HG03060 (cell line): Measurements from ENCODE around the gene CSNK1D.
A peak's percentile ranks its signal among the peaks of the same experiment; 100 is the strongest.

Experiments
- ATAC-seq: cut with Tn5 transposase; IDR thresholded peaks from one replicate; pipeline ENCODE4 v1.9.1; 2021; ENCODE audit warnings: low read depth, moderate number of reproducible peaks; ENCODE audit not compliant: unreplicated experiment

The CSNK1D gene

GRCh38 chr17:82296511-82297279 lies 23.2 kb upstream of the CSNK1D start:
- ATAC-seq, result no peak

GRCh38 chr17:82295472-82295814 lies 21.9 kb upstream of the CSNK1D start:
- no peak for ATAC-seq

- ATAC-seq, result no peak
Observed at GRCh38 chr17:82294064-82294773, 20.7 kb upstream of the CSNK1D start.

GRCh38 chr17:82292251-82293154 lies 19.0 kb upstream of the CSNK1D start:
- ATAC-seq, result peak; percentile 85

- ATAC-seq, result no peak
Observed at GRCh38 chr17:82291582-82292250, 18.2 kb upstream of the CSNK1D start.

GRCh38 chr17:82287868-82288801 lies 14.6 kb upstream of the CSNK1D start:
- no peak for ATAC-seq

- no peak for ATAC-seq
Observed at GRCh38 chr17:82287013-82287867, 13.7 kb upstream of the CSNK1D start.

GRCh38 chr17:82285141-82285540 lies 11.6 kb upstream of the CSNK1D start:
- no peak for ATAC-seq

- no peak for ATAC-seq
Observed at GRCh38 chr17:82283208-82283749, 9.8 kb upstream of the CSNK1D start.

GRCh38 chr17:82282239-82283207 lies 9.0 kb upstream of the CSNK1D start:
- ATAC-seq, result no peak

- ATAC-seq, result no peak
Observed at GRCh38 chr17:82281502-82282238, 8.2 kb upstream of the CSNK1D start.

GRCh38 chr17:82281076-82281475 lies 7.6 kb upstream of the CSNK1D start:
- ATAC-seq, result no peak

GRCh38 chr17:82280537-82280936 lies 7.0 kb upstream of the CSNK1D start:
- ATAC-seq, result no peak

GRCh38 chr17:82278786-82279391 lies 5.4 kb upstream of the CSNK1D start:
- ATAC-seq, result no peak

GRCh38 chr17:82278308-82278707 lies 4.8 kb upstream of the CSNK1D start:
- no peak for ATAC-seq

- ATAC-seq, result no peak
Observed at GRCh38 chr17:82277851-82278250, 4.4 kb upstream of the CSNK1D start.
